HL-60 (cell line): ENCODE data around the gene NPAS1.

Source experiments
- DNase-seq, 2 experiments: peaks; one replicate each; pipeline ENCODE4 v3.0.0-alpha.2; 2010 to 2020; ENCODE audit warnings: low read depth in 1 of 2, low spot score in 1 of 2
- H3K27ac ChIP-seq: fragments of 250-450 bp; sonication (Bioruptor Pico); replicated peaks from 2 replicates; pipeline ENCODE4 v1.5.1; 2020; ENCODE audit warnings: mild to moderate bottlenecking, moderate library complexity
- H3K27me3 ChIP-seq: fragments of 250-450 bp; sonication (Bioruptor Pico); 2 replicates; pipeline ENCODE4 v1.5.1; 2021; ENCODE audit warnings: mild to moderate bottlenecking, moderate library complexity; ENCODE audit not compliant: insufficient read depth, poor library complexity, severe bottlenecking
- H3K4me3 ChIP-seq: replicated peaks from 2 replicates; pipeline ENCODE4 v1.5.1; 2011; ENCODE audit warnings: mild to moderate bottlenecking, control low read depth, low read length; ENCODE audit not compliant: insufficient read depth
- CTCF ChIP-seq: IDR thresholded peaks from one replicate; pipeline ENCODE4 v1.5.1; 2011; ENCODE audit warnings: low read length, control low read depth, inconsistent platforms; ENCODE audit not compliant: insufficient read depth
- GABPA ChIP-seq: IDR thresholded peaks from 2 replicates; pipeline ENCODE4 v1.6.1; 2012; ENCODE audit warnings: low read depth
- POLR2AphosphoS5 ChIP-seq: IDR thresholded peaks from 2 replicates; pipeline ENCODE4 v1.6.1; 2012; ENCODE audit warnings: low read depth
- REST ChIP-seq: IDR thresholded peaks from 2 replicates; pipeline ENCODE4 v1.6.1; 2012; ENCODE audit warnings: low read depth; ENCODE audit not compliant: insufficient replicate concordance
- SPI1 ChIP-seq: IDR thresholded peaks from 2 replicates; pipeline ENCODE4 v1.6.1; 2012; ENCODE audit warnings: low read depth, mild to moderate bottlenecking, borderline replicate concordance

Gene NPAS1

GRCh38 chr19:47073574-47073973 lies 53.9 kb downstream of the NPAS1 start:
- H3K27me3 ChIP-seq = no peaks in the 10 kb centered on the region
- no peak overlapping the region for H3K27ac ChIP-seq
- no peak for DNase-seq
- TF ChIP-seq REST (peak; percentile 66), GABPA (no peak)
- no peak overlapping the region for H3K4me3 ChIP-seq

- TF ChIP-seq POLR2AphosphoS5 (no peak; the same call in 1 of the 2 replicates), SPI1 (no peak), REST (no peak), GABPA (no peak), CTCF (no peak)
- peak; percentile 44 to 61 for DNase-seq
- Histone ChIP-seq H3K4me3 (no peak overlapping the region), H3K27ac (peak overlapping the region; percentile 72), H3K27me3 (no peaks in the 10 kb centered on the region)
Observed at GRCh38 chr19:47074621-47075020, 55.0 kb downstream of the NPAS1 start.

- H3K27ac ChIP-seq = peak overlapping the region; percentile 72
- H3K27me3 ChIP-seq = no peaks in the 10 kb centered on the region
- TF ChIP-seq POLR2AphosphoS5 = no peak; the same call in 1 of the 2 replicates
- no peak for TF ChIP-seq REST
- TF ChIP-seq GABPA = 0 out of 2 replicates have a peak, but pooled peaks have one; percentile 22
- TF ChIP-seq CTCF = no peak
- peak; percentile 95 for TF ChIP-seq SPI1
- no peak overlapping the region for H3K4me3 ChIP-seq
- DNase-seq = peak; percentile 63 to 93
Observed at GRCh38 chr19:47075179-47075810, 55.7 kb downstream of the NPAS1 start.
